KMS-11 (cell line): ENCODE data around the gene GABRR1.

Experiments
- H2AFZ ChIP-seq: fragments of 200-600 bp; sonication (generic); 2 replicates; pipeline ENCODE4 v1.6.1; 2016; ENCODE audit warnings: antibody characterized with exemption, mixed run types, low read depth
- H3K27ac ChIP-seq: fragments of 200-600 bp; sonication (generic); 2 replicates; pipeline ENCODE4 v1.6.1; 2016; ENCODE audit warnings: mild to moderate bottlenecking, mixed run types
- H3K27me3 ChIP-seq: fragments of 200-600 bp; sonication (generic); 2 replicates; pipeline ENCODE4 v1.6.1; 2017; ENCODE audit warnings: mild to moderate bottlenecking, low read depth, mixed run types, moderate library complexity; ENCODE audit not compliant: insufficient read depth
- H3K36me3 ChIP-seq: fragments of 200-600 bp; sonication (generic); 2 replicates; pipeline ENCODE4 v1.6.1; 2017; ENCODE audit warnings: mild to moderate bottlenecking, mixed run types; ENCODE audit not compliant: insufficient read depth
- H3K4me1 ChIP-seq: fragments of 200-600 bp; sonication (generic); 2 replicates; pipeline ENCODE4 v1.6.1; 2016; ENCODE audit warnings: mild to moderate bottlenecking, low read depth, mixed run types; ENCODE audit not compliant: poor library complexity, severe bottlenecking
- H3K4me2 ChIP-seq: fragments of 200-600 bp; sonication (generic); 2 replicates; pipeline ENCODE4 v1.7.0; 2016; ENCODE audit warnings: mild to moderate bottlenecking, mixed run types
- H3K4me3 ChIP-seq: fragments of 200-600 bp; sonication (generic); IDR thresholded peaks from 2 replicates; pipeline ENCODE4 v1.6.1; 2017; ENCODE audit warnings: low read depth, low read length, mixed read lengths; ENCODE audit not compliant: insufficient read depth
- H3K79me2 ChIP-seq: fragments of 200-600 bp; sonication (generic); 2 replicates; pipeline ENCODE4 v1.6.1; 2016; ENCODE audit warnings: low read depth, mixed run types; ENCODE audit not compliant: insufficient read depth
- H3K9ac ChIP-seq: fragments of 200-600 bp; sonication (generic); 2 replicates; pipeline ENCODE4 v1.6.1; 2016; ENCODE audit warnings: mild to moderate bottlenecking, mixed run types
- H4K20me1 ChIP-seq: fragments of 200-600 bp; sonication (generic); 2 replicates; pipeline ENCODE4 v1.6.1; 2016; ENCODE audit warnings: mild to moderate bottlenecking, mixed run types; ENCODE audit not compliant: insufficient read depth
- CTCF ChIP-seq: fragments of 200-600 bp; sonication (generic); conservative IDR thresholded peaks from 2 replicates; pipeline ENCODE4 v1.6.1; 2017; ENCODE audit warnings: low read depth, mild to moderate bottlenecking, antibody characterized with exemption, low read length, moderate library complexity, mixed read lengths

The GABRR1 gene

GRCh38 chr6:89216411-89216810, 747 bp downstream of the GABRR1 start:
- Histone ChIP-seq H3K27ac (peak overlapping the region; percentile 63), H4K20me1 (no peaks in the 10 kb centered on the region), H3K79me2 (no peaks in the 10 kb centered on the region), H3K4me2 (peak overlapping the region; percentile 92), H3K9ac (no peak overlapping the region; the same call in 1 of the 2 replicates), H3K4me1 (peaks cover 52% of the 10 kb centered on the region), H2AFZ (peak overlapping the region; percentile 52; the same call in 1 of the 2 replicates), H3K27me3 (no peaks in the 10 kb centered on the region), H3K4me3 (no peak overlapping the region), H3K36me3 (no peaks in the 10 kb centered on the region)
- TF ChIP-seq CTCF = no peak

GRCh38 chr6:89215391-89215790, 1.8 kb downstream of the GABRR1 start:
- no peak overlapping the region for H3K9ac ChIP-seq
- H2AFZ ChIP-seq = peak overlapping the region; percentile 48; the same call in 1 of the 2 replicates

GRCh38 chr6:89214197-89214596, 3.0 kb downstream of the GABRR1 start:
- no peaks in the 10 kb centered on the region for H4K20me1 ChIP-seq
- H3K4me2 ChIP-seq = peak overlapping the region; percentile 92; the same call in 1 of the 2 replicates
- H3K27ac ChIP-seq = peak overlapping the region; percentile 63; the same call in 1 of the 2 replicates
- no peaks in the 10 kb centered on the region for H3K27me3 ChIP-seq
- H2AFZ ChIP-seq = no peak overlapping the region
- no peaks in the 10 kb centered on the region for H3K79me2 ChIP-seq
- no peak overlapping the region for H3K9ac ChIP-seq
- H3K4me3 ChIP-seq = no peak overlapping the region
- H3K4me1 ChIP-seq = peaks cover 52% of the 10 kb centered on the region
- TF ChIP-seq CTCF = no peak
- no peaks in the 10 kb centered on the region for H3K36me3 ChIP-seq

More at GRCh38 chr6:89215391-89215790, 1.8 kb downstream of the GABRR1 start:
- Histone ChIP-seq H3K27ac (peak overlapping the region; percentile 63), H3K4me3 (no peak overlapping the region), H3K36me3 (no peaks in the 10 kb centered on the region), H3K79me2 (no peaks in the 10 kb centered on the region), H4K20me1 (no peaks in the 10 kb centered on the region), H3K4me2 (peak overlapping the region; percentile 92), H3K27me3 (no peaks in the 10 kb centered on the region), H3K4me1 (peaks cover 52% of the 10 kb centered on the region)
- no peak for TF ChIP-seq CTCF

- Histone ChIP-seq H3K79me2 (no peaks in the 10 kb centered on the region), H3K9ac (no peak overlapping the region), H3K27me3 (no peaks in the 10 kb centered on the region), H3K4me1 (peaks cover 46% of the 10 kb centered on the region), H3K4me3 (no peak overlapping the region), H4K20me1 (no peaks in the 10 kb centered on the region), H3K27ac (no peak overlapping the region), H2AFZ (no peak overlapping the region), H3K4me2 (no peak overlapping the region), H3K36me3 (no peaks in the 10 kb centered on the region)
- TF ChIP-seq CTCF = no peak
Measured at GRCh38 chr6:89212472-89212871, 4.7 kb downstream of the GABRR1 start.
